GM18519 (cell line): ENCODE data around the gene NACC1.

Source experiments
- ATAC-seq: cut with Tn5 transposase; IDR thresholded peaks from one replicate; pipeline ENCODE4 v1.9.1; 2021; ENCODE audit warnings: mild to moderate bottlenecking, moderate library complexity; ENCODE audit not compliant: unreplicated experiment, low FRiP score

The NACC1 gene

GRCh38 chr19:13117772-13118423 lies at the start of gene NACC1:
TSS of gene NACC1 (plus strand) at chr19:13118264. CDS start at chr19:13135208, 16,944 bp downstream.
- ATAC-seq = peak; percentile 43

- ATAC-seq = no peak
These were observed 48.4 kb upstream of the NACC1 start for GRCh38 chr19:13069415-13070359.

- no peak for ATAC-seq
These were observed 47.5 kb upstream of the NACC1 start for GRCh38 chr19:13070425-13071140.

- ATAC-seq = no peak
These were observed 46.4 kb upstream of the NACC1 start for GRCh38 chr19:13071444-13072187.

- ATAC-seq = no peak
These were observed 45.7 kb upstream of the NACC1 start for GRCh38 chr19:13072188-13072908.

GRCh38 chr19:13073263-13073662 lies 44.8 kb upstream of the NACC1 start:
- no peak for ATAC-seq

GRCh38 chr19:13074378-13074777 lies 43.7 kb upstream of the NACC1 start:
- ATAC-seq = no peak

- no peak for ATAC-seq
These were observed 41.7 kb upstream of the NACC1 start for GRCh38 chr19:13076320-13076719.

GRCh38 chr19:13076787-13077186 lies 41.3 kb upstream of the NACC1 start:
- ATAC-seq = no peak

- ATAC-seq = no peak
These were observed 40.8 kb upstream of the NACC1 start for GRCh38 chr19:13077240-13077639.

GRCh38 chr19:13078381-13078780 lies 39.7 kb upstream of the NACC1 start:
- ATAC-seq = no peak

GRCh38 chr19:13078897-13079541 lies 39.0 kb upstream of the NACC1 start:
- ATAC-seq = no peak

GRCh38 chr19:13079542-13079986 lies 38.5 kb upstream of the NACC1 start:
- ATAC-seq = no peak

- no peak for ATAC-seq
These were observed 35.7 kb upstream of the NACC1 start for GRCh38 chr19:13082192-13083007.

GRCh38 chr19:13083008-13083404 lies 35.1 kb upstream of the NACC1 start:
- ATAC-seq = no peak

- ATAC-seq = no peak
These were observed 34.4 kb upstream of the NACC1 start for GRCh38 chr19:13083627-13084026.

GRCh38 chr19:13085666-13086065 lies 32.4 kb upstream of the NACC1 start:
- no peak for ATAC-seq

- ATAC-seq = no peak
These were observed 31.7 kb upstream of the NACC1 start for GRCh38 chr19:13086341-13086740.
